A549 (cell line): ENCODE data around the gene LYPD8. TPM values are rescaled to one million over a fixed set of nuclear protein-coding genes. Genes with fewer than 3 reads are reported as not detected.

Source experiments
- ATAC-seq, 2 experiments: fragments of 200-7000 bp in 1 of 2; fragments of >200 bp in 1 of 2; cut with Nextera tagmentation in 1 of 2; cut with Tn5 transposase in 1 of 2; 3 replicates each; pipeline versions ENCODE4 v1.8.0 to v1.9.1; 2018 to 2020; ENCODE audit warnings: mild to moderate bottlenecking in 1 of 2, moderate library complexity in 1 of 2
- CTCF ChIA-PET: fragments of 300-600 bp; sonication (Branson Sonifier 250); formaldehyde crosslinking; extraction: SDS; loops from one replicate; lab custom pipeline; 2021; ENCODE audit warnings: antibody characterized with exemption, inconsistent platforms; lab: Yijun Ruan, JAX
- POLR2A ChIA-PET: fragments of 350-600 bp; formaldehyde crosslinking; extraction: SDS; loops from one replicate; lab custom pipeline; 2021; ENCODE audit warnings: antibody characterized with exemption, inconsistent platforms; lab: Yijun Ruan, JAX
- DNase-seq, 2 experiments: peaks; one replicate each; pipeline versions ENCODE4 v3.0.0 to v3.0.0-alpha.2; 2011 to 2016; ENCODE audit warnings: low read depth in 1 of 2, low spot score in 1 of 2
- FAIRE-seq: peaks from 2 replicates; lab custom pipeline; 2011; peaks lifted over from hg19 to GRCh38; lab: Jason Lieb, UNC
- H3K27ac ChIP-seq, 2 experiments: fragments of >200 bp; sonication (Bioruptor Twin); formaldehyde crosslinking; 3 replicates each; pipeline ENCODE4 v1.5.1; 2016 to 2017
- H3K4me1 ChIP-seq: fragments of >200 bp; sonication (Bioruptor Twin); formaldehyde crosslinking; 3 replicates; pipeline ENCODE4 v1.6.1; 2016
- H3K4me2 ChIP-seq: fragments of >200 bp; sonication (Bioruptor Twin); formaldehyde crosslinking; 3 replicates; pipeline ENCODE4 v1.6.1; 2016
- H3K4me3 ChIP-seq: fragments of >200 bp; sonication (Bioruptor Twin); formaldehyde crosslinking; 3 replicates; pipeline ENCODE4 v1.5.1; 2016
- H3K9me3 ChIP-seq: fragments of >200 bp; sonication (Bioruptor Twin); formaldehyde crosslinking; 3 replicates; pipeline ENCODE4 v1.6.1; 2016
- BCL3 ChIP-seq: fragments of >200 bp; sonication (Bioruptor Twin); formaldehyde crosslinking; IDR thresholded peaks from 3 replicates; pipeline ENCODE4 v1.6.1; 2016
- CBX2 ChIP-seq: fragments of 200-600 bp; sonication (generic); IDR thresholded peaks from 2 replicates; pipeline ENCODE4 v1.6.1; 2016; ENCODE audit warnings: low read depth, mild to moderate bottlenecking, borderline replicate concordance
- CBX8 ChIP-seq: fragments of 200-600 bp; sonication (generic); IDR thresholded peaks from 2 replicates; pipeline ENCODE4 v1.6.1; 2016
- CHD4 ChIP-seq: fragments of 200-600 bp; sonication (generic); IDR thresholded peaks from 2 replicates; pipeline ENCODE4 v1.6.1; 2016; ENCODE audit warnings: antibody characterized with exemption, mild to moderate bottlenecking, borderline replicate concordance
- CTCF ChIP-seq: fragments of >200 bp; sonication (Bioruptor Twin); formaldehyde crosslinking; IDR thresholded peaks from 3 replicates; pipeline ENCODE4 v1.5.1; 2016
- E2F6 ChIP-seq: IDR thresholded peaks from 2 replicates; pipeline ENCODE4 v1.6.1; 2012; ENCODE audit warnings: low read depth, borderline replicate concordance
- ELK1 ChIP-seq: fragments of 150-350 bp; IDR thresholded peaks from 2 replicates; pipeline ENCODE4 v1.6.1; 2014; ENCODE audit warnings: low read depth, mild to moderate bottlenecking, low read length
- FOSB ChIP-seq: fragments of 250-450 bp; sonication (Bioruptor Pico); IDR thresholded peaks from 2 replicates; pipeline ENCODE4 v1.5.0; 2020; ENCODE audit warnings: mild to moderate bottlenecking, moderate library complexity
- GATA3 ChIP-seq: IDR thresholded peaks from 2 replicates; pipeline ENCODE4 v1.6.1; 2012; ENCODE audit warnings: borderline replicate concordance
- HES2 ChIP-seq: fragments of >200 bp; sonication (Bioruptor Twin); formaldehyde crosslinking; IDR thresholded peaks from 2 replicates; pipeline ENCODE4 v1.6.1; 2016
- HOXA7 ChIP-seq: fragments of 250-450 bp; sonication (Bioruptor Pico); IDR thresholded peaks from 2 replicates; pipeline ENCODE4 v1.5.0; 2020; ENCODE audit warnings: mild to moderate bottlenecking, moderate library complexity
- JUNB ChIP-seq: fragments of >200 bp; sonication (Bioruptor Twin); formaldehyde crosslinking; IDR thresholded peaks from 2 replicates; pipeline ENCODE4 v1.6.1; 2016
- MAFK ChIP-seq: fragments of 450-650 bp; IDR thresholded peaks from 2 replicates; pipeline ENCODE4 v1.6.1; 2014; ENCODE audit not compliant: partially characterized antibody
- MAX ChIP-seq: IDR thresholded peaks from 2 replicates; pipeline ENCODE4 v1.6.1; 2012
- MYC ChIP-seq: IDR thresholded peaks from 2 replicates; pipeline ENCODE4 v1.6.1; 2012; ENCODE audit warnings: mild to moderate bottlenecking, inconsistent platforms, low read length, improper control_type of control experiment, borderline replicate concordance
- NPAS2 ChIP-seq: fragments of 250-450 bp; sonication (Bioruptor Pico); IDR thresholded peaks from 2 replicates; pipeline ENCODE4 v1.8.0; 2022; ENCODE audit warnings: mild to moderate bottlenecking, moderate library complexity, borderline replicate concordance
- PBX3 ChIP-seq: IDR thresholded peaks from 2 replicates; pipeline ENCODE4 v1.6.1; 2012
- RAD21 ChIP-seq, 2 experiments: fragments of >200 bp in 1 of 2; sonication (Bioruptor Twin) in 1 of 2; formaldehyde crosslinking in 1 of 2; IDR thresholded peaks in 1 of 2; conservative IDR thresholded peaks in 1 of 2; 2 replicates in 1 of 2; 3 replicates in 1 of 2; pipeline ENCODE4 v1.6.1; 2012 to 2018; ENCODE audit warnings: inconsistent platforms in 1 of 2
- SREBF2 ChIP-seq: fragments of 450-650 bp; IDR thresholded peaks from 2 replicates; pipeline ENCODE4 v1.6.1; 2014; ENCODE audit warnings: mild to moderate bottlenecking, moderate library complexity
- TFCP2L1 ChIP-seq: fragments of 250-450 bp; sonication (Bioruptor Pico); IDR thresholded peaks from 2 replicates; pipeline ENCODE4 v1.5.0; 2021; ENCODE audit warnings: mild to moderate bottlenecking
- ZFP36 ChIP-seq: fragments of 450-650 bp; IDR thresholded peaks from 2 replicates; pipeline ENCODE4 v1.6.1; 2014; ENCODE audit warnings: borderline replicate concordance; ENCODE audit not compliant: partially characterized antibody
- ZNF302 ChIP-seq: fragments of 250-450 bp; sonication (Bioruptor Pico); IDR thresholded peaks from 2 replicates; pipeline ENCODE4 v1.9.0; 2021; ENCODE audit warnings: inconsistent platforms, mild to moderate bottlenecking, moderate library complexity
- WGBS: methylation state at CpG from one replicate; pipeline ENCODE4 v1.1.6; 2017; ENCODE audit errors: missing lambda C conversion rate; 5-methylcytosine and 5-hydroxymethylcytosine counted together
- polyA plus RNA-seq, 4 experiments: library from polyadenylated mRNA; depleted of rRNA in 3 of 4; stranded (reverse); fragments of >200 nt; fragmentation: RNase III in 1 of 4; extraction: RNeasy Plus Mini Kit Qiagen cat#74134 plus additional on column Dnase treatment in 1 of 4; gene quantifications; 2 replicates in 3 of 4; 3 replicates in 1 of 4; pipeline ENCODE4 v1.2.3, GENCODE V29; 2011 to 2017

The LYPD8 gene
- polyA plus RNA-seq, 2 of the 4 experiments (the other 2 are of a cell fraction): 0.12 to 0.53 TPM

GRCh38 chr1:248778906-248779305, 23.3 kb upstream of the LYPD8 start:
- no peak for ATAC-seq
- H3K27ac ChIP-seq: no peak overlapping the region
- WGBS: 5% methylated on average over 2 of the region's 2 CpGs
- TF ChIP-seq NPAS2 (CRISPR knock-in tag) (no peak), PBX3 (no peak), CHD4 (no peak), MAX (no peak), ZFP36 (no peak), CTCF (no peak)
- TF ChIP-seq, all 56 proteins: peak for 0
- POLR2A ChIA-PET: no interaction called here
- no peak overlapping the region for H3K4me3 ChIP-seq
- CTCF ChIA-PET: no interaction called here
- DNase-seq (no peak), FAIRE-seq (no peak)
- peaks cover 7% of the 10 kb centered on the region; the same call in 1 of the 3 replicates for H3K9me3 ChIP-seq
- no peaks in the 10 kb centered on the region for H3K4me1 ChIP-seq
- H3K4me2 ChIP-seq: no peak overlapping the region

- H3K4me2 ChIP-seq: no peak overlapping the region
- H3K4me3 ChIP-seq: no peak overlapping the region
- peaks cover 7% of the 10 kb centered on the region; the same call in 1 of the 3 replicates for H3K9me3 ChIP-seq
- CTCF ChIA-PET: no interaction called here
- no peak for FAIRE-seq
- no peak for ATAC-seq
- TF ChIP-seq MYC (no peak), JUNB (no peak), HES2 (no peak), CTCF (no peak)
- POLR2A ChIA-PET: no interaction called here
- no peak for DNase-seq
- no peak overlapping the region for H3K27ac ChIP-seq
- H3K4me1 ChIP-seq: no peaks in the 10 kb centered on the region
Measured at GRCh38 chr1:248776991-248777390, 21.4 kb upstream of the LYPD8 start.

GRCh38 chr1:248775441-248775840, 19.9 kb upstream of the LYPD8 start:
- no peak overlapping the region for H3K27ac ChIP-seq
- no peaks in the 10 kb centered on the region for H3K9me3 ChIP-seq
- H3K4me1 ChIP-seq: no peaks in the 10 kb centered on the region
- no peak for ATAC-seq
- FAIRE-seq: no peak
- no peak overlapping the region for H3K4me3 ChIP-seq
- CTCF ChIA-PET: no interaction called here
- no peak overlapping the region for H3K4me2 ChIP-seq
- POLR2A ChIA-PET: no interaction called here
- WGBS: 20% methylated on average over 4 of the region's 4 CpGs
- DNase-seq: no peak
- no peak for TF ChIP-seq CBX2
- TF ChIP-seq HOXA7: no peak
- TF ChIP-seq NPAS2 (CRISPR knock-in tag): no peak
- TF ChIP-seq ZNF302 (CRISPR knock-in tag): no peak
- TF ChIP-seq CHD4: no peak
- TF ChIP-seq CBX8: no peak
- no peak for TF ChIP-seq ELK1
- no peak for TF ChIP-seq FOSB (CRISPR knock-in tag)
- TF ChIP-seq ZFP36: no peak
- no peak for TF ChIP-seq TFCP2L1 (CRISPR knock-in tag)
- TF ChIP-seq RAD21 (conservative IDR thresholded peaks at IDR 0.05 in 1 of 2, IDR thresholded peaks at IDR 0.05 in 1 of 2): no peak
- no peak for TF ChIP-seq GATA3
- no peak for TF ChIP-seq MAFK
- TF ChIP-seq BCL3: no peak
- TF ChIP-seq PBX3: no peak
- no peak for TF ChIP-seq SREBF2
- TF ChIP-seq HES2: no peak
- TF ChIP-seq E2F6: no peak
